SK-N-MC (cell line): Measurements from ENCODE around the gene MYO16.

Source experiments
- EZH2 ChIP-seq: fragments of 200-600 bp; sonication (generic); IDR thresholded peaks from one replicate; pipeline ENCODE4 v1.6.1; 2017; ENCODE audit warnings: antibody characterized with exemption
- FOXP2 ChIP-seq: optimal IDR thresholded peaks from 2 replicates; pipeline ENCODE3; 2011; ENCODE audit warnings: mild to moderate bottlenecking, moderate library complexity; ENCODE audit not compliant: insufficient read depth; ENCODE audit errors: extremely low read length, control extremely low read depth
- POLR2AphosphoS5 ChIP-seq: IDR thresholded peaks from 2 replicates; pipeline ENCODE4 v1.6.1; 2012; ENCODE audit warnings: mild to moderate bottlenecking, low read depth, low read length, borderline replicate concordance

DNA sequence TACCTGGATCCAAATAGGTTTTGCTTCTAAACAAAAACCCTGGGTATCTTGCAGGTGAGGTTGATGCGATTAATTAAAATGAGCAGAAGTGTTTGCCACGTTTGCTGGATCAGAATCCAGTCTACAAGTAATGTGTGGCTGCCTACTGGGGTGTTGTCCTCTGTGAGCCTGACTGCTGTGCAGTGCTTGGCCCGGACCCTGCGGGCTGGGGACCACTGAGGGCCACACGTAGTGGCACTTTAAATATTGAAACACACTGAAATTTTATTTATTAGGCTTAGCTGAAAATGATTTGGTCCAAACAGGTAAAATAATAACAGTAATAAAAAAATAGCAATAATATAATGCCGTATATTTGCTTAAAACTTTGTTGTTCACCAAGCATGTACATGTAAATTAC is 338.0 kb downstream of the MYO16 start:
- TF ChIP-seq POLR2AphosphoS5: no peak
- no peak for TF ChIP-seq EZH2
- TF ChIP-seq FOXP2: no peak
